Calu3 (cell line): ENCODE measurements around the gene TBL3. TPM values are rescaled to one million over a fixed set of nuclear protein-coding genes. Genes with fewer than 3 reads are reported as not detected.
A peak's percentile ranks its signal among the peaks of the same experiment; 100 is the strongest.

Experiments
- BruUV-seq: library from RNA; stranded (reverse); fragments of 400-500 nt; replicated peaks from 2 replicates; lab custom pipeline; 2021; lab: Mats Ljungman, UMichigan
- CTCF ChIA-PET: fragments of 300-600 bp; sonication (Branson Sonifier 250); formaldehyde crosslinking; loops from one replicate; lab custom pipeline; 2022; ENCODE audit warnings: antibody characterized with exemption; lab: Charles Lee
- DNase-seq: peaks from one replicate; pipeline ENCODE4 v3.0.0; 2022
- H3K27ac Mint-ChIP-seq: one replicate; pipeline ENCODE4 v1.8.0; 2022; ENCODE audit warnings: mixed read lengths; ENCODE audit not compliant: unreplicated experiment
- H3K27me3 Mint-ChIP-seq: one replicate; pipeline ENCODE4 v1.8.0; 2022; ENCODE audit warnings: mixed read lengths; ENCODE audit not compliant: unreplicated experiment
- H3K36me3 Mint-ChIP-seq: one replicate; pipeline ENCODE4 v1.8.0; 2022; ENCODE audit warnings: mild to moderate bottlenecking, moderate library complexity, mixed read lengths; ENCODE audit not compliant: insufficient read depth, unreplicated experiment
- H3K4me1 Mint-ChIP-seq: one replicate; pipeline ENCODE4 v1.8.0; 2022; ENCODE audit warnings: mild to moderate bottlenecking, low read depth, mixed read lengths; ENCODE audit not compliant: unreplicated experiment
- H3K4me3 Mint-ChIP-seq: one replicate; pipeline ENCODE4 v1.8.0; 2022; ENCODE audit warnings: mild to moderate bottlenecking, low read depth, moderate library complexity, mixed read lengths; ENCODE audit not compliant: unreplicated experiment
- H3K9me3 Mint-ChIP-seq: one replicate; pipeline ENCODE4 v1.8.0; 2022; ENCODE audit warnings: low read depth, mixed read lengths; ENCODE audit not compliant: unreplicated experiment
- intact Hi-C: fragments of 100-400 bp; cut with micrococcal nuclease; formaldehyde crosslinking; loops from one replicate; pipeline ENCODE4 v1.10.0; 2022; ENCODE audit not compliant: unreplicated experiment
- total RNA-seq: library from RNA; stranded (reverse); gene quantifications from 2 replicates; pipeline ENCODE4 v1.2.3, GENCODE V29; 2022
- TF ChIP-seq, protein P1 (sequence below): fragments of 200-600 bp; IDR thresholded peaks from one replicate; pipeline ENCODE4 v1.8.0; 2022; ENCODE audit warnings: antibody characterized with exemption; ENCODE audit not compliant: unreplicated experiment

Gene TBL3
- total RNA-seq, 1 experiment from 2014 or later, result 62.0 TPM

DNA sequence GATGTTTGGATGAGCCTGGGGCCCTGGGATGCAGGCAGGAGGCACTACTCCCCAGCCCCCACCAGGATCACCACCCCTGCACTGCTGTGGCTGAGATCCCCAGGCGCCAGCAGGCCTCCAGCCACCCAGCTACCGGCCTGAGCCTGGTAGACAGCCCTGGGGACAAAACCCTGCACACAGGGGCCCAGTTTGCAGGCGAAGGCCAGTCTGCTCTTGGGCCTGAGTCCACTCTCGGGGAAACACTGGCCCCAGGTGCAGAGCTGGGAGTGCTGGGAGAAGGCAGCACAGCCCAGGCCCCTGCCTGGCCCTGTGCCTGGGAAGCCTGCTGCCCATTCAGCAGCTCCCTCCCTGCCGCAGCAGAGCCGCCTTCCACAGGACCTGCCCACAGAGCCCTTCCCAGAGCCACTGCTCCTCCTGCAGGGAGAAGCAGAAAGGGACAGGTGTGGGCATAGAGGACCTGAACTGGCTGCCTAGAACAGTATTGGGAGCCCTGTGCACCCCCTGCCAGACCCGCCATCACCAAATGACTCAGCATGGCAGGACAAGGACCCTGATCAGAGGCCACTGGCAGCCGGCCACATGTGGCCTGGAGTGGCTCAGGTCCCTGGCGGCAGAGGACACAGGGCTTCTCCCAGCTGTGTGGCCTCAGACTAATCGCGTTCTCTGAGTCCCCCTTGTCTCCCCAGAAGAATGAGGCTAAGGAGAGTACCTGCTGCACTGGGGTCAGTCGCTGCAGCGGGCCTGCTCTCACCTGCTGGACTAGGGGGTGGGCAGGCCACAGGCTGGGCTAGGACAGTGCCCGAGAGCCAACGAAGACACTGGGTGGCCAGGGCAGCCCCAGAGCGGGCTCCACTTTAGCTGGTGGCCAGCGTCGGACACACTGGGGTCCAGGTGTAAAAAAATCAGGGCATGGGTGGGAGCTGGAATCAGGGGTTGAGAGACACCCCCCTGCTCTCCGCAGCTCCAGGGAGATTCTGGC lies 39.5 kb upstream of the TBL3 start:
- no TSS peak for BruUV-seq
- intact Hi-C loops, result loop anchor here (1.0 kb wide), 1 partner anchor 69 kb away; no protein-coding TSS in a partner anchor
- Mint-ChIP-seq H3K9me3 (no peaks in the 10 kb centered on the region), H3K4me3 (no peak overlapping the region), H3K4me1 (no peaks in the 10 kb centered on the region), H3K27ac (no peak overlapping the region), H3K27me3 (no peaks in the 10 kb centered on the region), H3K36me3 (peaks cover 4% of the 10 kb centered on the region)
- CTCF ChIA-PET, result interaction anchor here (0.6 to 1.0 kb wide), 2 partner anchors 61 to 71 kb away, joined by 3 to 4 read pairs; no protein-coding TSS in a partner anchor
- DNase-seq, result peak; percentile 62
- TF ChIP-seq, protein P1, sequence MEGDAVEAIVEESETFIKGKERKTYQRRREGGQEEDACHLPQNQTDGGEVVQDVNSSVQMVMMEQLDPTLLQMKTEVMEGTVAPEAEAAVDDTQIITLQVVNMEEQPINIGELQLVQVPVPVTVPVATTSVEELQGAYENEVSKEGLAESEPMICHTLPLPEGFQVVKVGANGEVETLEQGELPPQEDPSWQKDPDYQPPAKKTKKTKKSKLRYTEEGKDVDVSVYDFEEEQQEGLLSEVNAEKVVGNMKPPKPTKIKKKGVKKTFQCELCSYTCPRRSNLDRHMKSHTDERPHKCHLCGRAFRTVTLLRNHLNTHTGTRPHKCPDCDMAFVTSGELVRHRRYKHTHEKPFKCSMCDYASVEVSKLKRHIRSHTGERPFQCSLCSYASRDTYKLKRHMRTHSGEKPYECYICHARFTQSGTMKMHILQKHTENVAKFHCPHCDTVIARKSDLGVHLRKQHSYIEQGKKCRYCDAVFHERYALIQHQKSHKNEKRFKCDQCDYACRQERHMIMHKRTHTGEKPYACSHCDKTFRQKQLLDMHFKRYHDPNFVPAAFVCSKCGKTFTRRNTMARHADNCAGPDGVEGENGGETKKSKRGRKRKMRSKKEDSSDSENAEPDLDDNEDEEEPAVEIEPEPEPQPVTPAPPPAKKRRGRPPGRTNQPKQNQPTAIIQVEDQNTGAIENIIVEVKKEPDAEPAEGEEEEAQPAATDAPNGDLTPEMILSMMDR, result no peak

DNA sequence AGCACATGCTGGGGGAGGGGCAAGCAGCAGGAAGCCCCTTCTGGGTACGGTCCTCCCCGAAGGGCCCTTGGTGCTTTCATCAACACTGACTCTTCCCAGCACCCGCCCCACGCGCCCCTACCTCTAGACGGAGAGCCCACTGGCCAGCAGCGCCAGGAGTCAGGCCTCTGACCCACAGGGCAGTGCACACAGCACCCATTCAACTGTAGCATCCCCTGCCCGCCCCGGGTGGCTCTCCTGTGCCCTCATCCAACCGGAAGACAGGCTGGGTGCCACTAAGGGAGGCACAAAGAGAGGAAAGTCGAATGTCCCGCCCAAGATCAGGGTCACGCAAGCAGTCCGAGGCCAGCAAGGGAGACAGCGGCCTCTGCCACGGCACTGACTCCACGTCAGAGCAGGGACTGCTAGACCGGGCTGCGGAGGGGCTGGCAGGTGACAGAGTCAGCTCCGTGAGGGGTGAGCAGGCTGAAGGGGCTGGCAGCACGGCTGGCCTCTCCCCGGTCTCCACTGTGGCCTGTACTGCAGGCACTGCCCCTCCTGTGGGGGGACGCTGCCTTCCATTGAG lies 38.7 kb upstream of the TBL3 start:
- Mint-ChIP-seq H3K4me3 (no peak overlapping the region), H3K27me3 (no peaks in the 10 kb centered on the region), H3K36me3 (peaks cover 4% of the 10 kb centered on the region), H3K4me1 (no peaks in the 10 kb centered on the region), H3K9me3 (no peaks in the 10 kb centered on the region), H3K27ac (no peak overlapping the region)
- TF ChIP-seq, protein P1, result no peak
- intact Hi-C loops, result no loop called here
- BruUV-seq, result no TSS peak
- no peak for DNase-seq
- CTCF ChIA-PET, result no interaction called here

DNA sequence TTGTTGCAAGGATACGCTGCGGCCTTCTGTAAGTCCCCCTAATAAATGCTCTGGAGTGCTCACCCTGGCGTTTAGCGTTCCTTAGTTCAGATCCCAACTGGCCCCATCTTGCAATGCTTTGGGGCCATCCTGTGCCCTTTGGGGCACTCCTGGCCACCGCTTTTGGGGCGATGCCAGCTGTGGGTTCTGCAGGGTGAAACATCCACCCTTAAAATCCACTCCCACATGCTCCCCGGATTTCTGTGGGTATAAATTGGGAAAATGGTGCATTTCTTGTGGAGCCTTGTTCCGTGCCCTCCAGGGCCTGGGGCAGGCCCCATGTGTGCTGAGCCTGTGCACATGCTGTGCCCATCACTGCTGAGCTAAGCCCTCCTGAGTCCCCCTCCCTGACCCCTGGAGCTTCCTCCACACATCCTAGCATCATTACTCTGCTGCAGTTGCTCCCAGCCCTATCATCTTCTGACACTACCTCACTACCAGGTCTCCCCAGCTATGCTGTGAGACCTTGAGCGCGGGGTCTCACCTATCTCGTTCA lies 34.8 kb upstream of the TBL3 start:
- no peak for DNase-seq
- Mint-ChIP-seq H3K36me3 (peaks cover 10% of the 10 kb centered on the region), H3K4me1 (peaks cover 8% of the 10 kb centered on the region), H3K9me3 (no peaks in the 10 kb centered on the region), H3K4me3 (no peak overlapping the region), H3K27ac (peak overlapping the region; percentile 27), H3K27me3 (no peaks in the 10 kb centered on the region)
- CTCF ChIA-PET, result no interaction called here
- intact Hi-C loops, result no loop called here
- BruUV-seq, result no TSS peak
- TF ChIP-seq, protein P1, result no peak

DNA sequence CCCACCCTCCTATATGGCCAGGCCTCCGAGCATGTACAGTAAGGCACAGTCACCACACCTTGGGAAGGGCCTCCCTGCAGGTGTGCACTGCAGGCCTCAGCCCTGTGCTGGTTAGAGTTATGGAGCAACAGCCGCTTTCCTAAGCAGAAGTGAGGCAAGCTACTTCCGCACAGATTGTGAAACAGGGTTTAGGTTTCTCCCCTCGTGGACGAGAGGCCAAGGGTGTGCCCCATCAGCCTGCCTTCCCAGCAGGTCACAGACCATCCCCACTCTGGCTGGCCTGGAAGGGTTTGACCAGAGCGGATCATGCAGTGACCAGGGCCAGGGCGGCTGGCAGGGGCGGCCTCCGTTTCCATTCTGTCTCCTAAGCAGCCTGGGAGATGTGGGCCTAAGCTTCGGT lies 33.5 kb upstream of the TBL3 start:
- no peak overlapping the region for H3K27ac Mint-ChIP-seq
- H3K27me3 Mint-ChIP-seq, result no peaks in the 10 kb centered on the region
- DNase-seq, result no peak
- TF ChIP-seq, protein P1, result no peak
- BruUV-seq, result no TSS peak
- CTCF ChIA-PET, result no interaction called here
- no peak overlapping the region for H3K4me3 Mint-ChIP-seq
- H3K36me3 Mint-ChIP-seq, result peaks cover 23% of the 10 kb centered on the region
- peaks cover 8% of the 10 kb centered on the region for H3K4me1 Mint-ChIP-seq
- H3K9me3 Mint-ChIP-seq, result no peaks in the 10 kb centered on the region
- intact Hi-C loops, result no loop called here
